Effector memory CD4-positive, alpha-beta T cell (primary cell): ENCODE results near the gene DISC1.
"Not testable (repeated sequence)": the region's sequence is repeated elsewhere in the genome, so short reads cannot be mapped to it uniquely, and the experiment has no call there.

Source experiments
- DNase-seq, 3 donors: peaks; one replicate each; pipeline ENCODE4 v3.0.0-alpha.2; 2020
- H3K27ac ChIP-seq: 2 replicates; pipeline ENCODE4 v1.7.0; 2013; ENCODE audit warnings: mild to moderate bottlenecking, low read length, moderate library complexity; ENCODE audit not compliant: insufficient read depth, poor library complexity, severe bottlenecking
- H3K27me3 ChIP-seq: replicated peaks from 2 replicates; pipeline ENCODE4 v1.7.0; 2013; ENCODE audit warnings: mild to moderate bottlenecking, low read length; ENCODE audit not compliant: insufficient read depth, control insufficient read depth, poor library complexity, severe bottlenecking
- H3K36me3 ChIP-seq: 2 replicates; pipeline ENCODE4 v1.7.0; 2013; ENCODE audit warnings: mild to moderate bottlenecking, low read length, moderate library complexity; ENCODE audit not compliant: control insufficient read depth, insufficient read depth
- H3K4me1 ChIP-seq: 2 replicates; pipeline ENCODE4 v1.7.0; 2013; ENCODE audit warnings: low read length, mild to moderate bottlenecking; ENCODE audit not compliant: control insufficient read depth, insufficient read depth, poor library complexity, severe bottlenecking
- H3K4me3 ChIP-seq: 2 replicates; pipeline ENCODE4 v1.7.0; 2013; ENCODE audit warnings: low read length, low read depth, mild to moderate bottlenecking; ENCODE audit not compliant: insufficient read depth, poor library complexity, severe bottlenecking
- H3K9me3 ChIP-seq: 2 replicates; pipeline ENCODE4 v1.7.0; 2013; ENCODE audit warnings: mild to moderate bottlenecking, low read length, moderate library complexity; ENCODE audit not compliant: control insufficient read depth

DISC1 gene

GRCh38 chr1:231593264-231593663 lies 33.3 kb upstream of the DISC1 start:
- H3K9me3 ChIP-seq, DNase-seq, H3K4me1 ChIP-seq, H3K4me3 ChIP-seq, H3K36me3 ChIP-seq, H3K27ac ChIP-seq, H3K27me3 ChIP-seq: not testable (repeated sequence)

DNA sequence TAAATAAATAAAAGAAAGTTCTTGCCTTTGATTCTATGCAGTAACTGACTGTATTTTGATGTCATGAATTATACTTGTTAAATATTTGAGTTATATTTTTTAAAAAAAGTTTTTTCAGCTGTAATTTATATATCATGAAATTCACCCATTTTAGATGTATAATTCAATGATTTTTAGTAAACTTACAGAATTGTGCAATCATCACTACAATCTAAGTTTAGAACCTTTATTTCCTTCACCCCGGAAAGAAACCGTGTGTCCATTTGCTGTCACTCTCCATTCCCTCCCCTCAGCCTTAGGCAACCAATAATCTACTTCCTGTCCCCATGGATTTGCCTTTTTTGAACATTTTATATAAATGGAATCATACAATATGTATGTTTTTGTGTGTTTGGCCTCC lies 32.5 kb upstream of the DISC1 start:
- H3K27me3 ChIP-seq, result no peaks in the 10 kb centered on the region

DNA sequence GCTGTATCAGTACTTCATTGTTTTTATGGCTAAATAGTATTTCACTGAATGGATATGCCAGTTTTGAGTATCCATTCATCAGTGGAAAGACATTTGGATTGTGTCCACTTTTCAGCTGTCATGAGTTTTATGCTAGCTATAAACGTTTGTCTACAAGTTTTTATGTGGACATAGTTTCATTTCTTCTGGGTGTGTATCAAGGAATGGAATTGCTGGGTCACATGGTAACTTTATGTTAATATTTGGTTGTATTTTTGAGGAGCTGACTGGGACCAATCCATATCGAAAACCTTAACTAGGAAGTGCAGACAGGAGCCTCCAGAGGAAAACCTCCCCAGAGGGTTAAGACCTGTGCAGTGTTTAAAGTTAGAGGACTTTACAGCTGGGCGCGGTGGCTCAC lies 31.8 kb upstream of the DISC1 start:
- no peaks in the 10 kb centered on the region for H3K36me3 ChIP-seq
- H3K27me3 ChIP-seq, result no peaks in the 10 kb centered on the region
- no peak overlapping the region for H3K27ac ChIP-seq
- no peaks in the 10 kb centered on the region for H3K9me3 ChIP-seq
- DNase-seq, result no peak
- H3K4me3 ChIP-seq, result no peak overlapping the region
- H3K4me1 ChIP-seq, result no peaks in the 10 kb centered on the region

More for the DNA sequence above, 32.5 kb upstream of the DISC1 start:
- no peaks in the 10 kb centered on the region for H3K4me1 ChIP-seq
- DNase-seq, result no peak
- no peaks in the 10 kb centered on the region for H3K9me3 ChIP-seq
- no peaks in the 10 kb centered on the region for H3K36me3 ChIP-seq
- H3K4me3 ChIP-seq, result no peak overlapping the region
- no peak overlapping the region for H3K27ac ChIP-seq

DNA sequence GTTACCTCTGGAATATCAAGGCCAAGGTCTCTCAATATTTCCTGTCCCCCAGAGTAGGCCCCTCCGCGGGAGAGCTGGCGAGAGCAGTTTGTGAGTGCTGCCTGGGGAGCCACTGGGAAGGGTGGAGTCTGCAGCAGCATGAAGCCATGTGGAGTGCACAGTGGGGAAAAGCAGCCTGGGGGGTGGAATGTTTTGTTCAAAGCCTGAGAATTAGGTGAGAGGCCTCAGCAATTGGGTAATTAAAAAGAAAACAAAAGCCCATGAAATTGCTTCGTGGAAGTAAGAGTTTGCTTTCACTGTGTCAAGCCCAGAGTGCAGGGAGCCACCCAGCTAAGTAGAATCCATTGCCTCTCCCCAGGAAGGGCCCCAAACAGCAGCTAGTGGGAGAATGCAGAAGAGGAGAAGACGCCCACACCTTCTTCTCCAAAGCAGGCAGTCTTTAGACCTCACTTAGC lies 30.2 kb upstream of the DISC1 start:
- Histone ChIP-seq H3K27me3 (no peaks in the 10 kb centered on the region), H3K4me1 (no peaks in the 10 kb centered on the region), H3K9me3 (no peaks in the 10 kb centered on the region), H3K4me3 (no peak overlapping the region), H3K36me3 (no peaks in the 10 kb centered on the region), H3K27ac (no peak overlapping the region)
- no peak for DNase-seq

- no peak overlapping the region for H3K27ac ChIP-seq
- no peaks in the 10 kb centered on the region for H3K27me3 ChIP-seq
- DNase-seq, result no peak
- no peaks in the 10 kb centered on the region for H3K9me3 ChIP-seq
- H3K4me1 ChIP-seq, result no peaks in the 10 kb centered on the region
- H3K36me3 ChIP-seq, result no peaks in the 10 kb centered on the region
- no peak overlapping the region for H3K4me3 ChIP-seq
Measured at GRCh38 chr1:231597971-231598370, 28.6 kb upstream of the DISC1 start.

GRCh38 chr1:231600458-231600976 lies 26.1 kb upstream of the DISC1 start:
- no peak overlapping the region for H3K27ac ChIP-seq
- no peaks in the 10 kb centered on the region for H3K27me3 ChIP-seq
- no peak for DNase-seq
- no peak overlapping the region for H3K4me3 ChIP-seq
- peaks cover 3% of the 10 kb centered on the region for H3K4me1 ChIP-seq
- no peaks in the 10 kb centered on the region for H3K36me3 ChIP-seq
- no peaks in the 10 kb centered on the region for H3K9me3 ChIP-seq

- no peak overlapping the region for H3K27ac ChIP-seq
- H3K9me3 ChIP-seq, result no peaks in the 10 kb centered on the region
- no peaks in the 10 kb centered on the region for H3K27me3 ChIP-seq
- no peak for DNase-seq
- no peak overlapping the region for H3K4me3 ChIP-seq
- H3K4me1 ChIP-seq, result peaks cover 3% of the 10 kb centered on the region
- H3K36me3 ChIP-seq, result no peaks in the 10 kb centered on the region
Measured at GRCh38 chr1:231601824-231602672, 24.5 kb upstream of the DISC1 start.

DNA sequence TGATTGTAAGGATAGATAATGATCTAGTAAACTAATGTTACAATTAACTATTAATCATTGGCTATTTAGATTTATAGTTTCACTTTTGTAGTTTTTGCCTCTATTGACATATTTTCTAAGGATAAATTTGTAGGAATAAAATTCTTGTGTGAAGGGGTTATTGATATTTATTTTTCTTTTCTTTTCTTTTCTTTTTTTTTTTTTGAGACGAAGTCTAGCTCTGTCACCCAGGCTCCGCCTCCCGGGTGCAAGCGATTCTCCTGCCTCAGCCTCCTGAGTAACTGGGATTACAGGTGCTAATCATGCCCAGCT lies 24.0 kb upstream of the DISC1 start:
- H3K4me1 ChIP-seq, result peaks cover 3% of the 10 kb centered on the region
- DNase-seq, result no peak
- no peaks in the 10 kb centered on the region for H3K27me3 ChIP-seq
- no peaks in the 10 kb centered on the region for H3K36me3 ChIP-seq
- no peaks in the 10 kb centered on the region for H3K9me3 ChIP-seq
- no peak overlapping the region for H3K4me3 ChIP-seq
- no peak overlapping the region for H3K27ac ChIP-seq

- Histone ChIP-seq H3K4me1 (peaks cover 3% of the 10 kb centered on the region), H3K9me3 (no peaks in the 10 kb centered on the region), H3K27me3 (no peaks in the 10 kb centered on the region), H3K4me3 (peak overlapping the region; percentile 65), H3K36me3 (no peaks in the 10 kb centered on the region), H3K27ac (peak overlapping the region; percentile 43)
- DNase-seq, result peak in 2 of 3 donors; percentile 15 to 23
Measured at GRCh38 chr1:231603598-231604275, 22.9 kb upstream of the DISC1 start.

- H3K4me3 ChIP-seq, result no peak overlapping the region
- H3K4me1 ChIP-seq, result peaks cover 3% of the 10 kb centered on the region
- H3K27ac ChIP-seq, result no peak overlapping the region
- no peak for DNase-seq
- no peaks in the 10 kb centered on the region for H3K36me3 ChIP-seq
- no peaks in the 10 kb centered on the region for H3K9me3 ChIP-seq
- no peaks in the 10 kb centered on the region for H3K27me3 ChIP-seq
Measured at GRCh38 chr1:231604276-231604621, 22.3 kb upstream of the DISC1 start.
